WERI-Rb-1 (cell line): Measurements from ENCODE around the gene DVL2.

ENCODE experiments used
- DNase-seq: peaks from one replicate; pipeline ENCODE4 v3.0.0-alpha.2; 2020
- H3K27ac ChIP-seq: fragments of 250-450 bp; sonication (Bioruptor Pico); 2 replicates; pipeline ENCODE4 v1.5.1; 2020; ENCODE audit warnings: mild to moderate bottlenecking, moderate library complexity
- H3K27me3 ChIP-seq: fragments of 250-450 bp; sonication (Bioruptor Pico); 2 replicates; pipeline ENCODE4 v1.5.1; 2021; ENCODE audit warnings: mild to moderate bottlenecking, low read depth, moderate library complexity; ENCODE audit not compliant: insufficient read depth, severe bottlenecking
- H3K36me3 ChIP-seq: fragments of 250-450 bp; sonication (Bioruptor Pico); 2 replicates; pipeline ENCODE4 v1.5.1; 2020; ENCODE audit warnings: mild to moderate bottlenecking, moderate library complexity
- H3K4me3 ChIP-seq: 2 replicates; pipeline ENCODE4 v1.5.1; 2011; ENCODE audit warnings: low read depth, mild to moderate bottlenecking, control low read depth, low read length
- H3K9me3 ChIP-seq: fragments of 250-450 bp; sonication (Bioruptor Pico); 2 replicates; pipeline ENCODE4 v1.5.1; 2021; ENCODE audit warnings: mild to moderate bottlenecking, moderate library complexity; ENCODE audit not compliant: severe bottlenecking
- TF ChIP-seq, protein P1 (sequence below): IDR thresholded peaks from 2 replicates; pipeline ENCODE4 v1.5.1; 2011; ENCODE audit warnings: low read depth, mild to moderate bottlenecking, control low read depth, inconsistent platforms, low read length

Gene DVL2

DNA sequence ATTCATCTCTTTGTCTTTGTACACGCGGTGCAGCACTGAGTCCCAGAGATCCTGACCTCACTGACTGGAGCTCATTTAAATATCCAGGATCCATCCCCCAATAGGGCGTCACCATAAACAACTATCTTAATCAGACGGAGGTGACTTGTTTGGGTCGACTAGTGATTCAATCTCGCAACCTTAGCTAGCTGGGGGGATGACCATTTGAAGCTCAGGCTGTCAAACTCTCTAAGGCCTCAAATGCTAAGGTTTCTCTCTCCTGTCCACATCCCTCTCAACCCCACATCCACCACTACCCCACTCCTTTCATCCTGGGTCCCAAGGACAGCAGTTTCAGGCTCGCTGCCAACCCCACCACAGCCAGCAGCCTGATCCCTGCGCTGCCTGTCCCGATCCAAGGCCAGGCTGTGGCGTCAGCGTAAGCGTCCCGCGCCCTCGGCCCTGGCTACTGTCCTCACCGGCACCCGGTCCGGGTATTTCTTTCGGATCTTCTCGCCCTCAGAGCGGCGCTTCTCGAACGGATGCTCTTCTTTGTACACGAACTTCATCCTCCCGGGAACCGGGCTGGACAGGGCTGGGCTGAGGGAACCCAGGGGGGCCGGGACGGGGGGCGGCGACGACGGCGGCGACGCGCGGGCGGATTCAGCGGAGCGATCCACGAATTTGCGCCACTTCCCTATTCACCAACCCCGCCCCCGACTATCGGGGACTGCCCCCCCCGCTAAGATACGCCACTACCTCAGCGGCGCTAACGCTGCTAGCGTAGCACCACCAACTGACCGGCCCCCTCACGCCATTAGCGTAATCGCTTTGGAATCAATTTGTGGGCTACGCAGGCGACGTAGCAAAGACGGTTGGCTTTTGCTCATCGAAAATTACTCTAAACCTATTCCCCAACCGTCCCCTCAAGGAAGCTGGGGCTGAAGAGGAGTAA lies 7.7 kb upstream of the DVL2 start, which contains the start of gene GABARAP:
Gene GABARAP (minus strand): TSS at position 667 of the 934 bp plus-strand sequence. CDS start 119 bp downstream, at position 548.
- H3K27me3 ChIP-seq = no peaks in the 10 kb centered on the region
- H3K4me3 ChIP-seq = peak within 1 kb of the TSS; percentile 90
- DNase-seq = peak; percentile 93
- peak within 1 kb of the TSS; percentile 99 for H3K27ac ChIP-seq
- TF ChIP-seq, protein P1, sequence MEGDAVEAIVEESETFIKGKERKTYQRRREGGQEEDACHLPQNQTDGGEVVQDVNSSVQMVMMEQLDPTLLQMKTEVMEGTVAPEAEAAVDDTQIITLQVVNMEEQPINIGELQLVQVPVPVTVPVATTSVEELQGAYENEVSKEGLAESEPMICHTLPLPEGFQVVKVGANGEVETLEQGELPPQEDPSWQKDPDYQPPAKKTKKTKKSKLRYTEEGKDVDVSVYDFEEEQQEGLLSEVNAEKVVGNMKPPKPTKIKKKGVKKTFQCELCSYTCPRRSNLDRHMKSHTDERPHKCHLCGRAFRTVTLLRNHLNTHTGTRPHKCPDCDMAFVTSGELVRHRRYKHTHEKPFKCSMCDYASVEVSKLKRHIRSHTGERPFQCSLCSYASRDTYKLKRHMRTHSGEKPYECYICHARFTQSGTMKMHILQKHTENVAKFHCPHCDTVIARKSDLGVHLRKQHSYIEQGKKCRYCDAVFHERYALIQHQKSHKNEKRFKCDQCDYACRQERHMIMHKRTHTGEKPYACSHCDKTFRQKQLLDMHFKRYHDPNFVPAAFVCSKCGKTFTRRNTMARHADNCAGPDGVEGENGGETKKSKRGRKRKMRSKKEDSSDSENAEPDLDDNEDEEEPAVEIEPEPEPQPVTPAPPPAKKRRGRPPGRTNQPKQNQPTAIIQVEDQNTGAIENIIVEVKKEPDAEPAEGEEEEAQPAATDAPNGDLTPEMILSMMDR = no peak
- H3K36me3 ChIP-seq = peaks cover 71% of the 10 kb centered on the region
- no peaks in the 10 kb centered on the region for H3K9me3 ChIP-seq

DNA sequence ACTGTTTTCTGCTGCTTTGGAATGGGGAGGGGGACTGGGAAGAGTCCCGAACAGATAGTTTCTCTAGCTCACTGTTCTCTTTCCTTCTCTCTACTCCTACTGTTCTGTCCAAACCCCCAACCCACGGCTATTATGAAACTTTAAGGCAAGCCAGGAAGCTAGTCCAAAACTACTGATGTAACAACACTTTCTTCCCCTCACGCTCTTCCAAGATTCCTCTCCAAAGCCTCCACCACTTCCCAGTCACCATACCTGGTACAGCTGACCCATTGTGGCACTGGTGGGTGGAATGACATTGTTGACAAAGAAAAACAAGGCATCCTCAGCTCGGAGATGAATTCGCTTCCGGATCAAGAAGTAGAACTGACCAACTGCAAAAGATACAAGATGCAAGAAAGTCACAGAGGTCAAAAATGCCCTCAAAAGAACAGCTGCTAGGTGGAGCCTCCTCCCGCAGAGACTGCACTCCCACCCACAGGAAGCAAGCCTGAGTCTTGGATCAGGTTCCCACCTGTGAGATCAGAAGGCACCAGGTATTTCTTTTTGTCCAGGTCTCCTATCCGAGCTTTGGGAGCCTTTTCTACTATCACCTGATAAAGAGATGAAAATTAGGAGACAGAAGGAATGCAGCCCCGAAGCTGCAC lies 6.9 kb upstream of the DVL2 start:
- H3K27ac ChIP-seq = peak overlapping the region; percentile 99
- DNase-seq = no peak
- peaks cover 71% of the 10 kb centered on the region for H3K36me3 ChIP-seq
- peak overlapping the region; percentile 90 for H3K4me3 ChIP-seq
- H3K27me3 ChIP-seq = no peaks in the 10 kb centered on the region
- no peaks in the 10 kb centered on the region for H3K9me3 ChIP-seq
- TF ChIP-seq, protein P1 = no peak

DNA sequence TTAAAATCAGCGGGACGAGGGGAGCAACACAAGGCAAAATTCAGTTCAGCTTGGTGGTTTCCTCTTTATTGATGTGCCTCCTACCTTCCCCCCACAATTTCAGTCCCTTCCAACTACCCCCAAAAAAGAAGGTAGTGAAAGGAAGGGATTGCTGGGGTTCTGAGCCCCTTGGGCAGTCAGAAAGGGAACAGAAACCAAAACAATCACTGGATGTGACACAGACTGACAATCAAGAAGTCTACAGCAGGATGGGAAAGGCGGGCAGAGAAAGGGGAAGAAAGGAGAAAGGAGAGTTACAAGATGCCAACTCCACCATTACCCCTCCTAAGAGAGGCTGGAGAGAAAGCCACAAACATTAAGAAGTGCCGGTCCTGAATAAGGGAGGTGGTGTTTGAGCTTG lies 6.1 kb upstream of the DVL2 start:
- no peaks in the 10 kb centered on the region for H3K9me3 ChIP-seq
- H3K27ac ChIP-seq = peak overlapping the region; percentile 27
- TF ChIP-seq, protein P1 = no peak
- H3K27me3 ChIP-seq = no peaks in the 10 kb centered on the region
- peaks cover 71% of the 10 kb centered on the region for H3K36me3 ChIP-seq
- DNase-seq = no peak
- H3K4me3 ChIP-seq = no peak overlapping the region

DNA sequence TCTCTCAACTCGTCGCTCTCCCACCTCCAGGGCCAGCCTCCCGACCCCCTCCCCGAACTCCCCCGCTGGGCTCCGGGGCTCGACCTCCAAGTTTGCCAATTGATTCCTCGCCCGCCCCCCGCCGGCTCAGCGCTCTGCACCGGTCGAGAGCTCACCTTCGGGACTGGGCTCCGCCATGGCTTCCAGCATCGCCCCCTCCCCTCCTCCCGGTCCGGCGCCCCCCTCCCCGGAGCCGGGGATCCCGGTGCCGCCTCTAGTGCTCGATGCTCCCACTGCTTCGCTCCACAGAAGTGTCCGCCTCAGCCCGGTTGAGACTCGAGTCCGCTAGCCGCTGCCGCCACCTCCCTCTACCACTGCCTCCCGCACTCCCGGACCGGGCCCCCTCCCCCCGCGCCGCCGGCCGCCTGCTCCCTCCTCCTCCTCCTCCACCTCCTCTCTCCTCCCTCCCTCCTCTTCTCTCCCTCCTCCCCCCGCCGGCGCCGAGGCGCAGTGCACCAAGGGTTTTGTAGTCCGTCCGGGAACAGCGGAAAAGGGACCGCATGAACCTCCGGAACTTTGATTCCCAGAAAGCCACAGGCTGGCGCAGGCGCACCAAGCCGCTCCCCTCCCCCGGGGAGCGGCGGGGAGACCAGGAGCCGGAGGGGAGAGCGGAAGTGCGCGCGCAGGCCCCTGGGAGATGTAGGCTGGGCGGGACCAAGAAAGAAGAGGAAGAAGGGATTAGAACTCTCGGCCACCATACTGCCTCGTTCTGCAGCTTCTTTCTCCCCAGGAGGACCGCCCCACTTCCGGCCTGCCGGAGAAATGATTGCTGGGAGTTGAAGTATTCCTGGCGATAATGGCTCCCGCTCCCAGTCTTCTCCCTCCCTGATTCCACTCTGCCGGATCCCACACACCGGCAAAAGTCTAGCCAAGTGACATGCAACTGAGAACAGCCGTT lies 5.0 kb upstream of the DVL2 start, which contains the start of gene PHF23:
Gene PHF23 (minus strand): TSS at position 367 of the 937 bp plus-strand sequence. CDS start 178 bp downstream, at position 189.
- Histone ChIP-seq H3K9me3 (no peaks in the 10 kb centered on the region), H3K27ac (peak within 1 kb of the TSS; percentile 92), H3K36me3 (peaks cover 70% of the 10 kb centered on the region), H3K27me3 (no peaks in the 10 kb centered on the region), H3K4me3 (peak within 1 kb of the TSS; percentile 96)
- DNase-seq = peak; percentile 99
- TF ChIP-seq, protein P1 = no peak

DNA sequence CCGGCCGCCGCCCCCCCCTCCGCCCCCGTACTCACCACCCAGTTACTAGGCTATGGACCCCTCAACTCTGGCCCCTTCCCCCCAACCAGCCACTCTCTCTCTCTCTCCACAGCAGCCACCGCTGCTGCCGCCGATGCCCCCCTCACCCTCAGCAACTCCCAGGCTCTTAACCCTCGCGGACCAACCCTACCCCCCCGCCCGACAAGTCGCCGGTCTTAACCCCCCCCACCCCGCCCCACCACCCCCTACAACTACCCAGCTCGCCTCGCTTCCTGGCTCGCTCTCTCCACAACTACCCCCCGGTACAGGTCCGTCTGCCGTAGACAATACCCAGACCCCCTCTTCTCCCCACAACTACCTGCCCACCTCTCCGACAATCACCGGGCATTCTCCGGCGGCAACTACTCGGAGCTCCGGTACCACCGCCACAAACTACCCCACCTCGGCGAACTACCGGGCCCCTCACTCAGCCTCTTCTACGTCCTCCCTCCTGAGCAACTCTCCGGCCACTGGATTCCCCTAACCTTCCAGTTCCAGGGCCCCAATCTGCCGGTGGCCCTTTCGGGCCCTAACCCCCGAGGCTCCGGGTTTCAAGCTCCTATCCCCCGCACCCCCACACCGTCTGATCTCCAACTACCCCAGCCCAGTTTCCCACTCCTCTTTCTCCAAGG lies 4.2 kb upstream of the DVL2 start:
- peak; percentile 55 for DNase-seq
- Histone ChIP-seq H3K27me3 (no peaks in the 10 kb centered on the region), H3K9me3 (no peaks in the 10 kb centered on the region), H3K4me3 (peak overlapping the region; percentile 96), H3K27ac (peak overlapping the region; percentile 92), H3K36me3 (peaks cover 62% of the 10 kb centered on the region)
- TF ChIP-seq, protein P1 = no peak
